Calu3 (cell line): ENCODE measurements around the gene TNP2. TPM values are rescaled to one million over a fixed set of nuclear protein-coding genes. Genes with fewer than 3 reads are reported as not detected.
A peak's percentile ranks its signal among the peaks of the same experiment; 100 is the strongest.
"Not testable (repeated sequence)": the region's sequence is repeated elsewhere in the genome, so short reads cannot be mapped to it uniquely, and the experiment has no call there.

ENCODE experiments used
- BruUV-seq: library from RNA; stranded (reverse); fragments of 400-500 nt; replicated peaks from 2 replicates; lab custom pipeline; 2021; lab: Mats Ljungman, UMichigan
- CTCF ChIA-PET: fragments of 300-600 bp; sonication (Branson Sonifier 250); formaldehyde crosslinking; loops from one replicate; lab custom pipeline; 2022; ENCODE audit warnings: antibody characterized with exemption; lab: Charles Lee
- DNase-seq: peaks from one replicate; pipeline ENCODE4 v3.0.0; 2022
- H3K27ac Mint-ChIP-seq: one replicate; pipeline ENCODE4 v1.8.0; 2022; ENCODE audit warnings: mixed read lengths; ENCODE audit not compliant: unreplicated experiment
- H3K27me3 Mint-ChIP-seq: one replicate; pipeline ENCODE4 v1.8.0; 2022; ENCODE audit warnings: mixed read lengths; ENCODE audit not compliant: unreplicated experiment
- H3K36me3 Mint-ChIP-seq: one replicate; pipeline ENCODE4 v1.8.0; 2022; ENCODE audit warnings: mild to moderate bottlenecking, moderate library complexity, mixed read lengths; ENCODE audit not compliant: insufficient read depth, unreplicated experiment
- H3K4me1 Mint-ChIP-seq: one replicate; pipeline ENCODE4 v1.8.0; 2022; ENCODE audit warnings: mild to moderate bottlenecking, low read depth, mixed read lengths; ENCODE audit not compliant: unreplicated experiment
- H3K4me3 Mint-ChIP-seq: one replicate; pipeline ENCODE4 v1.8.0; 2022; ENCODE audit warnings: mild to moderate bottlenecking, low read depth, moderate library complexity, mixed read lengths; ENCODE audit not compliant: unreplicated experiment
- H3K9me3 Mint-ChIP-seq: one replicate; pipeline ENCODE4 v1.8.0; 2022; ENCODE audit warnings: low read depth, mixed read lengths; ENCODE audit not compliant: unreplicated experiment
- CTCF ChIP-seq: fragments of 200-600 bp; IDR thresholded peaks from one replicate; pipeline ENCODE4 v1.8.0; 2022; ENCODE audit warnings: antibody characterized with exemption; ENCODE audit not compliant: unreplicated experiment
- intact Hi-C: fragments of 100-400 bp; cut with micrococcal nuclease; formaldehyde crosslinking; loops from one replicate; pipeline ENCODE4 v1.10.0; 2022; ENCODE audit not compliant: unreplicated experiment
- microRNA-seq: library from miRNA; unstranded; fragments of <30 nt; microRNA quantifications from one replicate; pipeline ENCODE4 v1.2.0, GENCODE V29; 2022
- total RNA-seq: library from RNA; stranded (reverse); gene quantifications from 2 replicates; pipeline ENCODE4 v1.2.3, GENCODE V29; 2022

The TNP2 gene
- total RNA-seq, 1 experiment from 2014 or later = not detected

DNA sequence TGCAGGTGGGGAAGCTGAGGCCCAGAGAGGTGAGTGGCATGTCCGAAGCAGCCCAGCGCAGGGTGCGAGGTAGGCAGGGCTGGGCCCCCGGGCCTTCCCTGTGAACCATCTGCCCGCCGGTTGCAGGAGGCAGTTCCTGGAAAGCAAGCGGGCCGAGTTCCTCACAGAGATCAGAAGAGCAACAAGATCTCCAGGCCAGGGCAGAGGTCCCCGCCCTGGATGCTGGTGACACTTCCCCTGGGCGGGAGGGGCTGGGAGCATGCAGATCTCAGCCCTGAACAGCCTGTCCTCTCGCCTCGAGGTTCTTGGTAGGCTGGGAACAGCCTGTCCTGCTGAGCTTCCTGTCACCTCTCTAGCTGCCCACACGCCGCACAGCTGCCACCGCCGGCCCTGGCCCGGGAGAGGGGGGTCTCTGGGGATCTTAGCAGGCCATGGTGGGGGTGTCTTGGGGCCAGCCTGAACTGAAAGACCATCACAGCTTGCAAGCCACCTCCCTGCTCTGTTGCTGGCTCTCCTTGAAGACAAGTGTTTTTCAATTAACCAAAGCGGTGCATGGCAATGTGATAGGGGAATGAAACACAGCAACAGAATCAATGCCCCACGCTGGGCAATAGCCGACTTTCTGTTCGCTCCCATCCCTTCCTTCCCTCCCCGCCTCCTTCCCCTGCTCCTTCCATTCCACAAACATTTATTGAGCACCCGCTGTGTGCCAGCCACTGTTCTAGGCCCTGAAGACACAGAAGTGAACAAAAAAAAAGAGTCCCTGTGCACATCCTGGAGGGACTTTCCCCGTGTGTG is 44.8 kb downstream of the TNP2 start:
- DNase-seq = no peak
- Mint-ChIP-seq H3K27me3 (no peaks in the 10 kb centered on the region), H3K9me3 (no peaks in the 10 kb centered on the region), H3K4me1 (no peaks in the 10 kb centered on the region), H3K27ac (no peak overlapping the region), H3K36me3 (no peaks in the 10 kb centered on the region), H3K4me3 (no peak overlapping the region)
- CTCF ChIA-PET = no interaction called here
- intact Hi-C loops = no loop called here
- BruUV-seq = no TSS peak
- no peak for TF ChIP-seq CTCF

DNA sequence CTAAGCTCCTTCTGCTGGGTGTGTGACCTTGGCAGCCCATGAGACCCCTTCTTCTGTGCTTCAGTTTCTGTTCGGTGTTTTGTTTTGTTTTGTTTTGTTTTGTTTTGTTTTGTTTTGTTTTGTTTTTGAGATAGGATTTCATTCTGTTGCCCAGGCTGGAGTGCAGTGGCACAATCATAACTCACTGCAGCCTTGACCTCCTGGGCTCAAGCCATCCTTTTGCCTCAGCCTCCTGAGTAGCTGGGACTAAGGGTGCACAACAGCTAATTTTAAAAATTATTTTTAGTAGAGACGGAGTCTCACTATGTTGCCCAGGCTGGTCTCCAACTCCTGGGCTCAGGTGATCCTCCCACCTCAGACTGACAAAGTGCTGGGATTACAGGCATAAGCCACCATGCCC is 48.6 kb downstream of the TNP2 start:
- intact Hi-C loops = not testable (repeated sequence)

GRCh38 chr16:11219178-11219577 is 49.9 kb downstream of the TNP2 start:
- H3K27me3 Mint-ChIP-seq = no peaks in the 10 kb centered on the region
- H3K27ac Mint-ChIP-seq = no peak overlapping the region
- no peak for TF ChIP-seq CTCF
- DNase-seq = no peak
- no peaks in the 10 kb centered on the region for H3K36me3 Mint-ChIP-seq
- CTCF ChIA-PET = interaction anchor here (0.7 kb wide), 1 partner anchor 175 kb away, joined by 3 read pairs; no protein-coding TSS in a partner anchor
- BruUV-seq = no TSS peak
- intact Hi-C loops = no loop called here
- no peak overlapping the region for H3K4me3 Mint-ChIP-seq
- H3K4me1 Mint-ChIP-seq = no peaks in the 10 kb centered on the region
- peaks cover 5% of the 10 kb centered on the region for H3K9me3 Mint-ChIP-seq

More for the DNA sequence above, 48.6 kb downstream of the TNP2 start:
- DNase-seq, H3K4me1 Mint-ChIP-seq, H3K4me3 Mint-ChIP-seq, H3K27me3 Mint-ChIP-seq, H3K9me3 Mint-ChIP-seq, CTCF ChIA-PET, H3K27ac Mint-ChIP-seq, H3K36me3 Mint-ChIP-seq, BruUV-seq: not testable (repeated sequence)

GRCh38 chr16:11218604-11218962 is 50.5 kb downstream of the TNP2 start:
- Mint-ChIP-seq H3K4me1 (no peaks in the 10 kb centered on the region), H3K9me3 (peaks cover 5% of the 10 kb centered on the region), H3K27ac (no peak overlapping the region), H3K27me3 (no peaks in the 10 kb centered on the region), H3K36me3 (no peaks in the 10 kb centered on the region), H3K4me3 (no peak overlapping the region)
- CTCF ChIA-PET = interaction anchor here (0.6 to 1.4 kb wide), 5 partner anchors 12 to 69 kb away, joined by 3 to 4 read pairs (median 3); partner anchors contain the start of gene SOCS1
- no TSS peak for BruUV-seq
- peak; percentile 64 for TF ChIP-seq CTCF
- intact Hi-C loops = no loop called here
- DNase-seq = no peak

Small RNA genes within 50 kb of the gene (microRNA-seq; reads per million reads assigned to microRNA genes)
- gene MIR548H2 = not detected

Other genes with a start within 250 kb of the TNP2 start
- 4.8 and 5.8 TPM in 2 replicates for gene SOCS1, start 13.1 kb downstream of the TNP2 start, total RNA-seq
- gene PRM3, start 4.3 kb upstream of the TNP2 start, total RNA-seq = not detected in 2 replicates
- gene PRM2, start 7.2 kb upstream of the TNP2 start, total RNA-seq = not detected in 2 replicates
- gene PRM1, start 12.0 kb upstream of the TNP2 start, total RNA-seq = not detected in 2 replicates
- gene RMI2, start 76.1 kb upstream of the TNP2 start, total RNA-seq = 55.4 and 63.2 TPM in 2 replicates